Caco-2 (cell line): Measurements from ENCODE around the gene TCAIM. TPM values are rescaled to one million over a fixed set of nuclear protein-coding genes. Genes with fewer than 3 reads are reported as not detected.
A peak's percentile ranks its signal among the peaks of the same experiment; 100 is the strongest.

Experiments used
- BruUV-seq: library from RNA; stranded (reverse); fragments of 400-500 nt; replicated peaks from 2 replicates; lab custom pipeline; 2021; lab: Mats Ljungman, UMichigan
- CTCF ChIA-PET: fragments of 300-600 bp; sonication (Branson Sonifier 250); formaldehyde crosslinking; loops from one replicate; lab custom pipeline; 2022; ENCODE audit warnings: antibody characterized with exemption; lab: Charles Lee
- POLR2A ChIA-PET: fragments of 300-600 bp; sonication (Branson Sonifier 250); formaldehyde crosslinking; loops from one replicate; lab custom pipeline; 2022; ENCODE audit warnings: antibody characterized with exemption; lab: Charles Lee
- DNase-seq, 2 experiments: peaks; one replicate each; pipeline versions ENCODE4 v3.0.0 to v3.0.0-alpha.2; 2020 to 2022
- H3K27me3 ChIP-seq: replicated peaks from 2 replicates; pipeline ENCODE4 v1.6.0; 2011; ENCODE audit warnings: low read length; ENCODE audit not compliant: control insufficient read depth, insufficient read depth
- H3K36me3 ChIP-seq: 2 replicates; pipeline ENCODE4 v1.5.1; 2011; ENCODE audit warnings: low read length; ENCODE audit not compliant: control insufficient read depth, insufficient read depth
- H3K4me1 ChIP-seq: fragments of 250-450 bp; sonication (Bioruptor Pico); 2 replicates; pipeline ENCODE4 v1.5.1; 2020; ENCODE audit warnings: mild to moderate bottlenecking
- H3K4me3 ChIP-seq: 2 replicates; pipeline ENCODE4 v1.5.1; 2011; ENCODE audit warnings: low read depth, mild to moderate bottlenecking, control low read depth, low read length
- H3K9me3 ChIP-seq: fragments of 250-450 bp; sonication (Bioruptor Pico); 2 replicates; pipeline ENCODE4 v1.5.1; 2020; ENCODE audit warnings: mild to moderate bottlenecking, moderate library complexity
- H3K27ac Mint-ChIP-seq: one replicate; pipeline ENCODE4 v1.8.0; 2022; ENCODE audit warnings: mixed read lengths; ENCODE audit not compliant: unreplicated experiment
- H3K27me3 Mint-ChIP-seq: one replicate; pipeline ENCODE4 v1.8.0; 2022; ENCODE audit warnings: mixed read lengths; ENCODE audit not compliant: insufficient read depth, unreplicated experiment
- H3K36me3 Mint-ChIP-seq: one replicate; pipeline ENCODE4 v1.8.0; 2022; ENCODE audit warnings: mild to moderate bottlenecking, mixed read lengths; ENCODE audit not compliant: insufficient read depth, unreplicated experiment
- H3K4me1 Mint-ChIP-seq: one replicate; pipeline ENCODE4 v1.8.0; 2022; ENCODE audit warnings: low read depth, mixed read lengths; ENCODE audit not compliant: unreplicated experiment
- H3K4me3 Mint-ChIP-seq: one replicate; pipeline ENCODE4 v1.8.0; 2022; ENCODE audit warnings: mild to moderate bottlenecking, moderate library complexity, mixed read lengths; ENCODE audit not compliant: unreplicated experiment
- H3K9me3 Mint-ChIP-seq: one replicate; pipeline ENCODE4 v1.8.0; 2022; ENCODE audit warnings: mixed read lengths; ENCODE audit not compliant: unreplicated experiment
- intact Hi-C: fragments of 100-400 bp; cut with micrococcal nuclease; formaldehyde crosslinking; loops from one replicate; pipeline ENCODE4 v1.10.0; 2022; ENCODE audit not compliant: unreplicated experiment
- total RNA-seq: library from RNA; stranded (reverse); gene quantifications from 2 replicates; pipeline ENCODE4 v1.2.3, GENCODE V29; 2022
- TF ChIP-seq, protein P1 (sequence below), 2 experiments: fragments of 200-600 bp in 1 of 2; IDR thresholded peaks; 1 replicate in 1 of 2; 2 replicates in 1 of 2; pipeline versions ENCODE4 v1.5.1 to v1.8.0; 2011 to 2022; ENCODE audit warnings: antibody characterized with exemption in 1 of 2, control low read depth in 1 of 2, inconsistent platforms in 1 of 2, low read depth in 1 of 2, low read length in 1 of 2, mild to moderate bottlenecking in 1 of 2, moderate library complexity in 1 of 2; ENCODE audit not compliant: insufficient read depth in 1 of 2, severe bottlenecking in 1 of 2, unreplicated experiment in 1 of 2

TCAIM gene
- total RNA-seq, 1 experiment from 2014 or later, result 15.0 TPM

DNA sequence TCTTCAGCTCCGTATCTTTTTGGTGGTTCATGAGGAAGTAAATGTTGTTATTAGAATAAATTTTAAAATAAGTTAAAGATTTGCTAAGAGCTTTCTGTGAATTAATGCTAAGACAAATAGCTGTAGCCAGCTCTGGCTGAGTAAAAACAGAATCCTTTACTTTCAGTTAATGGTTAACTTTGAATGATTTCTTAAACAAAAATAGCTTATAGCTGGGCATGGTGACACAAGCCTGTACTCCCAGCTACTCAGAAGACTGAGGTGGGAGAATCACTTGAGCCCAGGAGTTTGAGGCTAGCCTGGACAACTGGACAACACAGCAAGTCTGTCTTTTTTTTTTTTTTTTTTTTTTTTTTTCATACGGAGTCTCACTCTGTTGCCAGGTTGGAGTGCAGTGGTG lies 25.0 kb downstream of the TCAIM start:
- no peak overlapping the region for H3K27ac Mint-ChIP-seq
- intact Hi-C loops, result loop anchor here (1.0 kb wide), 1 partner anchor 25 kb away; the partner anchor contains the start of gene TCAIM
- Histone ChIP-seq H3K27me3 (no peaks in the 10 kb centered on the region), H3K9me3 (no peaks in the 10 kb centered on the region), H3K4me1 (peaks cover 47% of the 10 kb centered on the region), H3K36me3 (no peaks in the 10 kb centered on the region), H3K4me3 (no peak overlapping the region)
- POLR2A ChIA-PET, result interaction anchor here (0.5 to 1.2 kb wide), 2 partner anchors 25 to 673 kb away, joined by 7 to 13 read pairs; partner anchors contain the start of gene TCAIM
- no peak overlapping the region for H3K4me3 Mint-ChIP-seq
- peak; percentile 42 to 63 for DNase-seq
- H3K4me1 Mint-ChIP-seq, result peaks cover 13% of the 10 kb centered on the region
- CTCF ChIA-PET, result interaction anchor here (0.6 to 0.9 kb wide), 2 partner anchors 26 to 38 kb away, joined by 3 to 6 read pairs; no protein-coding TSS in a partner anchor
- TF ChIP-seq, protein P1, sequence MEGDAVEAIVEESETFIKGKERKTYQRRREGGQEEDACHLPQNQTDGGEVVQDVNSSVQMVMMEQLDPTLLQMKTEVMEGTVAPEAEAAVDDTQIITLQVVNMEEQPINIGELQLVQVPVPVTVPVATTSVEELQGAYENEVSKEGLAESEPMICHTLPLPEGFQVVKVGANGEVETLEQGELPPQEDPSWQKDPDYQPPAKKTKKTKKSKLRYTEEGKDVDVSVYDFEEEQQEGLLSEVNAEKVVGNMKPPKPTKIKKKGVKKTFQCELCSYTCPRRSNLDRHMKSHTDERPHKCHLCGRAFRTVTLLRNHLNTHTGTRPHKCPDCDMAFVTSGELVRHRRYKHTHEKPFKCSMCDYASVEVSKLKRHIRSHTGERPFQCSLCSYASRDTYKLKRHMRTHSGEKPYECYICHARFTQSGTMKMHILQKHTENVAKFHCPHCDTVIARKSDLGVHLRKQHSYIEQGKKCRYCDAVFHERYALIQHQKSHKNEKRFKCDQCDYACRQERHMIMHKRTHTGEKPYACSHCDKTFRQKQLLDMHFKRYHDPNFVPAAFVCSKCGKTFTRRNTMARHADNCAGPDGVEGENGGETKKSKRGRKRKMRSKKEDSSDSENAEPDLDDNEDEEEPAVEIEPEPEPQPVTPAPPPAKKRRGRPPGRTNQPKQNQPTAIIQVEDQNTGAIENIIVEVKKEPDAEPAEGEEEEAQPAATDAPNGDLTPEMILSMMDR (IDR thresholded peaks at IDR 0.05; ENCODE audit: insufficient read depth in 1 of 2, low read depth in 1 of 2, low read length in 1 of 2, severe bottlenecking in 1 of 2, unreplicated experiment in 1 of 2), result no peak
- BruUV-seq, result no TSS peak
- H3K27me3 Mint-ChIP-seq, result no peaks in the 10 kb centered on the region
- H3K9me3 Mint-ChIP-seq, result no peaks in the 10 kb centered on the region
- peaks cover 5% of the 10 kb centered on the region for H3K36me3 Mint-ChIP-seq

DNA sequence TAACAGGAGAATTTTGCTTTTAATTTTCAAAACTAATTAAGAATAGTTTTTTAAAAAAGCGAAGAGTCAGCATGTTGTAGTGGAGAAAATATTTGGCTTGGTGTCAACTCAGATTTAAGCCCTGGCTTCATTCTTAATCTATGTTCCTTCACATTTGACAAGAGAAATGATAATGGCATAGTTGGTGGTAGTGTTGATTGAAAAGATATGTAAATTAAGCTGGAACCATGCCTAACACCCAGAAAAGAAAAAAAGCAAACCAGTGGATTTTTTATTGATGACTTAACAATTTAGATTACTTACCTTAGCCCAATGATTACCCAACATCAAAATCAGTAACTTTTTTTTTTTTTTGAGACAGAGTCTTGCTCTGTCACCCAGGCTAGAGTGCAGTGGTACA lies 27.4 kb downstream of the TCAIM start:
- TF ChIP-seq, protein P1 (IDR thresholded peaks at IDR 0.05; ENCODE audit: insufficient read depth in 1 of 2, low read depth in 1 of 2, low read length in 1 of 2, severe bottlenecking in 1 of 2, unreplicated experiment in 1 of 2), result no peak
- Histone ChIP-seq H3K27me3 (no peaks in the 10 kb centered on the region), H3K36me3 (no peaks in the 10 kb centered on the region), H3K4me1 (peaks cover 29% of the 10 kb centered on the region), H3K9me3 (no peaks in the 10 kb centered on the region), H3K4me3 (no peak overlapping the region)
- intact Hi-C loops, result no loop called here
- H3K9me3 Mint-ChIP-seq, result no peaks in the 10 kb centered on the region
- no peaks in the 10 kb centered on the region for H3K4me1 Mint-ChIP-seq
- no TSS peak for BruUV-seq
- H3K27ac Mint-ChIP-seq, result no peak overlapping the region
- no peak for DNase-seq
- H3K4me3 Mint-ChIP-seq, result no peak overlapping the region
- H3K27me3 Mint-ChIP-seq, result no peaks in the 10 kb centered on the region
- CTCF ChIA-PET, result no interaction called here
- POLR2A ChIA-PET, result no interaction called here
- no peaks in the 10 kb centered on the region for H3K36me3 Mint-ChIP-seq

DNA sequence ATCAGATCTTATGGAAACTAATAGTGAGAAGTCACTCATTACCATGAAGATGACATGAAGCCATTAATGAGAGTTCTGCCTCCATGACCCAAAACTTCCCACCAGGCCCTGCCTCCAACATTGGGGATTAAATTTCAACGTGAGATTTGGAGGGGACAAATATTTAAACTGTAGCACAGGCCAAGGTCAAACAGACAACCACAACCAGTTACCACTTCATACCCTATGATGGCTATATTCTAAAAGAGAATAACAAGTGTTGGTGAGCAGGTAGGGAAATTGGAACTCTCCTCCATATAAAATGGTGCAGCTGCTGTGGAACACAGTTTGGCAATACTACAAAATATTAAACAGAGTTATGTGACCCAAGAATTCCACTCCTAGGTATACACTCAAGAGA lies 36.9 kb downstream of the TCAIM start:
- Histone ChIP-seq H3K4me1 (no peaks in the 10 kb centered on the region), H3K27me3 (no peaks in the 10 kb centered on the region), H3K9me3 (peaks cover 4% of the 10 kb centered on the region), H3K36me3 (no peaks in the 10 kb centered on the region), H3K4me3 (no peak overlapping the region)
- no peaks in the 10 kb centered on the region for H3K36me3 Mint-ChIP-seq
- TF ChIP-seq, protein P1 (IDR thresholded peaks at IDR 0.05; ENCODE audit: insufficient read depth in 1 of 2, low read depth in 1 of 2, low read length in 1 of 2, severe bottlenecking in 1 of 2, unreplicated experiment in 1 of 2), result no peak
- H3K9me3 Mint-ChIP-seq, result peaks cover 13% of the 10 kb centered on the region
- H3K27ac Mint-ChIP-seq, result no peak overlapping the region
- no peak overlapping the region for H3K4me3 Mint-ChIP-seq
- intact Hi-C loops, result no loop called here
- POLR2A ChIA-PET, result interaction anchor here (0.5 kb wide), 1 partner anchor 79 kb away, joined by 3 read pairs; no protein-coding TSS in a partner anchor
- no peak for DNase-seq
- BruUV-seq, result no TSS peak
- H3K4me1 Mint-ChIP-seq, result no peaks in the 10 kb centered on the region
- H3K27me3 Mint-ChIP-seq, result no peaks in the 10 kb centered on the region
- CTCF ChIA-PET, result no interaction called here
